Endothelial cell of umbilical vein (primary cell): ENCODE results near the gene GRM7. TPM values are rescaled to one million over a fixed set of nuclear protein-coding genes. Genes with fewer than 3 reads are reported as not detected.

Source experiments
- BruUV-seq: library from RNA; stranded (reverse); fragments of 400-500 nt; replicated peaks from 2 replicates; lab custom pipeline; 2021; lab: Mats Ljungman, UMichigan
- CTCF ChIA-PET: fragments of 300-600, 350-600 bp; sonication (Branson Sonifier 250); formaldehyde crosslinking; loops from one replicate; lab custom pipeline; 2021; ENCODE audit warnings: antibody characterized with exemption, inconsistent platforms; lab: Charles Lee
- POLR2A ChIA-PET: fragments of 300-600, 350-600 bp; sonication (Branson Sonifier 250); formaldehyde crosslinking; loops from one replicate; lab custom pipeline; 2021; ENCODE audit warnings: antibody characterized with exemption, inconsistent platforms; lab: Charles Lee
- DNase-seq: peaks from one replicate; pipeline ENCODE4 v3.0.0-alpha.2; 2011; ENCODE audit warnings: low read depth, low spot score
- FAIRE-seq: peaks from 2 replicates; lab custom pipeline; 2011; peaks lifted over from hg19 to GRCh38; lab: Jason Lieb, UNC
- H2AFZ ChIP-seq: 2 replicates; pipeline ENCODE4 v1.6.0; 2012; ENCODE audit warnings: low read depth, low read length, control low read depth, inconsistent platforms
- H3K27ac ChIP-seq: 2 replicates; pipeline ENCODE4 v1.5.1; 2011; ENCODE audit warnings: low read depth, mild to moderate bottlenecking, control low read depth, low read length, moderate library complexity; ENCODE audit not compliant: insufficient read depth
- H3K27me3 ChIP-seq, 2 experiments: 2 replicates each; pipeline versions ENCODE4 v1.6.0 to v1.6.1; 2011; ENCODE audit warnings: low read length in 2 of 2, mixed read lengths in 1 of 2; ENCODE audit not compliant: control insufficient read depth in 2 of 2, insufficient read depth in 2 of 2
- H3K36me3 ChIP-seq, 2 experiments: 2 replicates in 1 of 2; 3 replicates in 1 of 2; pipeline ENCODE4 v1.5.1; 2011; ENCODE audit warnings: low read length in 2 of 2, mild to moderate bottlenecking in 1 of 2, moderate library complexity in 1 of 2; ENCODE audit not compliant: control insufficient read depth in 2 of 2, insufficient read depth in 2 of 2; ENCODE audit errors: extremely low read depth in 1 of 2
- H3K4me1 ChIP-seq: 3 replicates; pipeline ENCODE4 v1.5.1; 2011; ENCODE audit warnings: mild to moderate bottlenecking, low read length; ENCODE audit not compliant: control insufficient read depth, insufficient read depth; ENCODE audit errors: extremely low read depth
- H3K4me2 ChIP-seq: 2 replicates; pipeline ENCODE4 v1.6.1; 2011; ENCODE audit warnings: low read length, control low read depth, mixed read lengths; ENCODE audit not compliant: insufficient read depth
- H3K4me3 ChIP-seq, 3 experiments: fragments of 200-600 bp in 1 of 3; sonication (generic), shearing (Covaris generic) in 1 of 3; replicated peaks in 1 of 3; 2 replicates each; pipeline ENCODE4 v1.5.1; 2011 to 2016; ENCODE audit warnings: control low read depth in 3 of 3, low read length in 3 of 3, mild to moderate bottlenecking in 2 of 3, inconsistent platforms in 1 of 3, low read depth in 1 of 3, moderate library complexity in 1 of 3; ENCODE audit not compliant: insufficient read depth in 1 of 3
- H3K79me2 ChIP-seq: 2 replicates; pipeline ENCODE4 v1.6.0; 2012; ENCODE audit warnings: low read length, inconsistent platforms; ENCODE audit not compliant: control insufficient read depth, insufficient read depth
- H3K9ac ChIP-seq: replicated peaks from 2 replicates; pipeline ENCODE3; 2011; ENCODE audit warnings: low read length, control low read depth; ENCODE audit not compliant: insufficient read depth; ENCODE audit errors: extremely low read depth
- H3K9me1 ChIP-seq: replicated peaks from 3 replicates; pipeline ENCODE4 v1.6.0; 2011; ENCODE audit warnings: mild to moderate bottlenecking, low read length; ENCODE audit not compliant: control insufficient read depth, insufficient read depth; ENCODE audit errors: extremely low read depth
- H3K9me3 ChIP-seq: replicated peaks from 2 replicates; pipeline ENCODE4 v1.5.1; 2012; ENCODE audit warnings: low read length, inconsistent platforms; ENCODE audit not compliant: control insufficient read depth, insufficient read depth
- H4K20me1 ChIP-seq: replicated peaks from 2 replicates; pipeline ENCODE3; 2011; ENCODE audit warnings: mild to moderate bottlenecking, low read length; ENCODE audit not compliant: control insufficient read depth, insufficient read depth; ENCODE audit errors: extremely low read depth
- EZH2 ChIP-seq: IDR thresholded peaks from 2 replicates; pipeline ENCODE4 v1.6.1; 2012; ENCODE audit warnings: borderline replicate concordance, low read depth, mild to moderate bottlenecking, moderate library complexity, low read length, inconsistent platforms; ENCODE audit not compliant: severe bottlenecking
- FOS ChIP-seq: IDR thresholded peaks from 2 replicates; pipeline ENCODE4 v1.6.1; 2011; ENCODE audit warnings: mild to moderate bottlenecking, low read length, moderate library complexity, borderline replicate concordance; ENCODE audit not compliant: insufficient read depth
- GATA2 ChIP-seq: IDR thresholded peaks from 2 replicates; pipeline ENCODE4 v1.7.0; 2011; ENCODE audit warnings: low read depth, mild to moderate bottlenecking, moderate library complexity, mixed read lengths, low read length; ENCODE audit not compliant: insufficient read length, insufficient read depth
- JUN ChIP-seq: IDR thresholded peaks from 2 replicates; pipeline ENCODE4 v1.6.1; 2011; ENCODE audit warnings: borderline replicate concordance, low read depth; ENCODE audit not compliant: insufficient read length, insufficient read depth
- MYC ChIP-seq: IDR thresholded peaks from one replicate; pipeline ENCODE4 v1.6.1; 2011; ENCODE audit warnings: mild to moderate bottlenecking, low read depth, low read length
- POLR2A ChIP-seq: IDR thresholded peaks from 2 replicates; pipeline ENCODE4 v1.6.1; 2012; ENCODE audit warnings: low read depth, mild to moderate bottlenecking, control low read depth, low read length
- POLR2AphosphoS5 ChIP-seq: IDR thresholded peaks from 2 replicates; pipeline ENCODE4 v1.6.1; 2012; ENCODE audit warnings: low read depth, mild to moderate bottlenecking, control low read depth, low read length, moderate library complexity; ENCODE audit not compliant: insufficient read depth
- dilution Hi-C: fragments of 300-500 bp; cut with MboI; formaldehyde crosslinking; loops from one replicate; pipeline ENCODE4 v1.15.0; 2019; ENCODE audit warnings: low sequenced_read_pairs; ENCODE audit not compliant: extremely low pct_ligation_motif_present
- intact Hi-C: fragments of 100-400 bp; cut with micrococcal nuclease; formaldehyde crosslinking; loops from one replicate; pipeline ENCODE4 v1.10.0; 2022
- polyA plus RNA-seq, 4 experiments: library from polyadenylated mRNA; depleted of rRNA in 3 of 4; stranded (reverse) in 3 of 4; unstranded in 1 of 4; fragments of >200 nt; gene quantifications; 2 replicates each; pipeline versions ENCODE4 v1.2.1 to v1.2.3, GENCODE V29; 2011 to 2012; ENCODE audit warnings: missing spikeins in 1 of 4
- total RNA-seq: library from RNA; stranded (reverse); gene quantifications from 2 replicates; pipeline ENCODE4 v1.2.3, GENCODE V29; 2021
- TF ChIP-seq, protein P1 (sequence below), 2 donors: IDR thresholded peaks; 1 replicate in 1 of 2; 2 replicates in 1 of 2; pipeline ENCODE4 v1.5.1; 2011; ENCODE audit warnings: low read length in 2 of 2, mild to moderate bottlenecking in 2 of 2, moderate library complexity in 2 of 2, control low read depth in 1 of 2, inconsistent platforms in 1 of 2, low read depth in 1 of 2; ENCODE audit not compliant: insufficient read depth in 1 of 2; ENCODE audit errors: extremely low read depth in 1 of 2
- TF ChIP-seq, protein P2 (sequence below): IDR thresholded peaks from 2 replicates; pipeline ENCODE4 v1.6.1; 2011; ENCODE audit not compliant: insufficient read depth, insufficient read length

GRM7 gene
- total and polyA plus RNA-seq, 2 donors (not counting 3 experiments of a cell fraction or from before 2014, with no cell fraction given), result 0.12 TPM; not detected in 1

DNA sequence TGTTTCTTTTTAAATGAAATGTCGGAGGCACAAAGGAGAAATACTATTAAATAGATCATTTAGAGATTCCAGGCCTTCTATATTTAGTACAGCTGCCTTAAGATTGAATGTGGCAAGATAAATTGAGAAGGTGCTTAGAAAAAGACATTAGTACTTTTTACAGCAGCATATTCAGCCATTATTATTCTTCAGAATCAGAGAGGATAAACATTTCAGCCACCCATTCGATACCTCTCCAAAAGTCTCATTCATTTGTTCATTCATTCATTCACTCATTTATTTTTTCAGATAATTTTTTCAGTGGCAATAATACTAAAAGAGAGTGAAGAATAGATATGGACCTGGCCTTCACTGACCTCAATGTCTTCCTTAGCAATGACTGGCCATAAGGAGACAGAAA is 347.0 kb downstream of the GRM7 start:
- no peaks in the 10 kb centered on the region for H3K9me3 ChIP-seq
- ChIA-PET POLR2A (no interaction called here), CTCF (no interaction called here)
- H3K27ac ChIP-seq, result no peak overlapping the region
- FAIRE-seq (no peak), DNase-seq (no peak)
- dilution Hi-C loops (no loop called here), intact Hi-C loops (no loop called here)
- H3K9me1 ChIP-seq, result no peaks in the 10 kb centered on the region
- no peak overlapping the region for H3K4me2 ChIP-seq
- no peaks in the 10 kb centered on the region for H3K79me2 ChIP-seq
- H3K27me3 ChIP-seq, result no peaks in the 10 kb centered on the region
- no peak for TF ChIP-seq JUN
- TF ChIP-seq EZH2, result no peak
- TF ChIP-seq POLR2A, result no peak
- TF ChIP-seq, protein P1, sequence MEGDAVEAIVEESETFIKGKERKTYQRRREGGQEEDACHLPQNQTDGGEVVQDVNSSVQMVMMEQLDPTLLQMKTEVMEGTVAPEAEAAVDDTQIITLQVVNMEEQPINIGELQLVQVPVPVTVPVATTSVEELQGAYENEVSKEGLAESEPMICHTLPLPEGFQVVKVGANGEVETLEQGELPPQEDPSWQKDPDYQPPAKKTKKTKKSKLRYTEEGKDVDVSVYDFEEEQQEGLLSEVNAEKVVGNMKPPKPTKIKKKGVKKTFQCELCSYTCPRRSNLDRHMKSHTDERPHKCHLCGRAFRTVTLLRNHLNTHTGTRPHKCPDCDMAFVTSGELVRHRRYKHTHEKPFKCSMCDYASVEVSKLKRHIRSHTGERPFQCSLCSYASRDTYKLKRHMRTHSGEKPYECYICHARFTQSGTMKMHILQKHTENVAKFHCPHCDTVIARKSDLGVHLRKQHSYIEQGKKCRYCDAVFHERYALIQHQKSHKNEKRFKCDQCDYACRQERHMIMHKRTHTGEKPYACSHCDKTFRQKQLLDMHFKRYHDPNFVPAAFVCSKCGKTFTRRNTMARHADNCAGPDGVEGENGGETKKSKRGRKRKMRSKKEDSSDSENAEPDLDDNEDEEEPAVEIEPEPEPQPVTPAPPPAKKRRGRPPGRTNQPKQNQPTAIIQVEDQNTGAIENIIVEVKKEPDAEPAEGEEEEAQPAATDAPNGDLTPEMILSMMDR (IDR thresholded peaks at IDR 0.05; ENCODE audit: extremely low read depth in 1 of 2, insufficient read depth in 1 of 2, low read depth in 1 of 2, low read length in 2 of 2), result no peak
- TF ChIP-seq, protein P2, sequence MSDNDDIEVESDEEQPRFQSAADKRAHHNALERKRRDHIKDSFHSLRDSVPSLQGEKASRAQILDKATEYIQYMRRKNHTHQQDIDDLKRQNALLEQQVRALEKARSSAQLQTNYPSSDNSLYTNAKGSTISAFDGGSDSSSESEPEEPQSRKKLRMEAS, result no peak
- TF ChIP-seq MYC, result no peak
- no peak for TF ChIP-seq GATA2
- no peak for TF ChIP-seq POLR2AphosphoS5
- no peak for TF ChIP-seq FOS
- H4K20me1 ChIP-seq, result no peaks in the 10 kb centered on the region
- no peaks in the 10 kb centered on the region for H3K4me1 ChIP-seq
- no peak overlapping the region for H3K4me3 ChIP-seq
- no peak overlapping the region for H3K9ac ChIP-seq
- H3K36me3 ChIP-seq, result no peaks in the 10 kb centered on the region
- no TSS peak for BruUV-seq
- H2AFZ ChIP-seq, result no peak overlapping the region
